Calu3 (cell line): ENCODE data around the gene LANCL2. TPM values are rescaled to one million over a fixed set of nuclear protein-coding genes. Genes with fewer than 3 reads are reported as not detected.

Source experiments
- BruUV-seq: library from RNA; stranded (reverse); fragments of 400-500 nt; replicated peaks from 2 replicates; lab custom pipeline; 2021; lab: Mats Ljungman, UMichigan
- CTCF ChIA-PET: fragments of 300-600 bp; sonication (Branson Sonifier 250); formaldehyde crosslinking; loops from one replicate; lab custom pipeline; 2022; ENCODE audit warnings: antibody characterized with exemption; lab: Charles Lee
- DNase-seq: peaks from one replicate; pipeline ENCODE4 v3.0.0; 2022
- H3K27ac Mint-ChIP-seq: one replicate; pipeline ENCODE4 v1.8.0; 2022; ENCODE audit warnings: mixed read lengths; ENCODE audit not compliant: unreplicated experiment
- H3K27me3 Mint-ChIP-seq: one replicate; pipeline ENCODE4 v1.8.0; 2022; ENCODE audit warnings: mixed read lengths; ENCODE audit not compliant: unreplicated experiment
- H3K36me3 Mint-ChIP-seq: one replicate; pipeline ENCODE4 v1.8.0; 2022; ENCODE audit warnings: mild to moderate bottlenecking, moderate library complexity, mixed read lengths; ENCODE audit not compliant: insufficient read depth, unreplicated experiment
- H3K4me1 Mint-ChIP-seq: one replicate; pipeline ENCODE4 v1.8.0; 2022; ENCODE audit warnings: mild to moderate bottlenecking, low read depth, mixed read lengths; ENCODE audit not compliant: unreplicated experiment
- H3K4me3 Mint-ChIP-seq: one replicate; pipeline ENCODE4 v1.8.0; 2022; ENCODE audit warnings: mild to moderate bottlenecking, low read depth, moderate library complexity, mixed read lengths; ENCODE audit not compliant: unreplicated experiment
- H3K9me3 Mint-ChIP-seq: one replicate; pipeline ENCODE4 v1.8.0; 2022; ENCODE audit warnings: low read depth, mixed read lengths; ENCODE audit not compliant: unreplicated experiment
- intact Hi-C: fragments of 100-400 bp; cut with micrococcal nuclease; formaldehyde crosslinking; loops from one replicate; pipeline ENCODE4 v1.10.0; 2022; ENCODE audit not compliant: unreplicated experiment
- total RNA-seq: library from RNA; stranded (reverse); gene quantifications from 2 replicates; pipeline ENCODE4 v1.2.3, GENCODE V29; 2022
- TF ChIP-seq, protein P1 (sequence below): fragments of 200-600 bp; IDR thresholded peaks from one replicate; pipeline ENCODE4 v1.8.0; 2022; ENCODE audit warnings: antibody characterized with exemption; ENCODE audit not compliant: unreplicated experiment

Gene LANCL2
- total RNA-seq, 1 experiment from 2014 or later = 15.7 TPM

DNA sequence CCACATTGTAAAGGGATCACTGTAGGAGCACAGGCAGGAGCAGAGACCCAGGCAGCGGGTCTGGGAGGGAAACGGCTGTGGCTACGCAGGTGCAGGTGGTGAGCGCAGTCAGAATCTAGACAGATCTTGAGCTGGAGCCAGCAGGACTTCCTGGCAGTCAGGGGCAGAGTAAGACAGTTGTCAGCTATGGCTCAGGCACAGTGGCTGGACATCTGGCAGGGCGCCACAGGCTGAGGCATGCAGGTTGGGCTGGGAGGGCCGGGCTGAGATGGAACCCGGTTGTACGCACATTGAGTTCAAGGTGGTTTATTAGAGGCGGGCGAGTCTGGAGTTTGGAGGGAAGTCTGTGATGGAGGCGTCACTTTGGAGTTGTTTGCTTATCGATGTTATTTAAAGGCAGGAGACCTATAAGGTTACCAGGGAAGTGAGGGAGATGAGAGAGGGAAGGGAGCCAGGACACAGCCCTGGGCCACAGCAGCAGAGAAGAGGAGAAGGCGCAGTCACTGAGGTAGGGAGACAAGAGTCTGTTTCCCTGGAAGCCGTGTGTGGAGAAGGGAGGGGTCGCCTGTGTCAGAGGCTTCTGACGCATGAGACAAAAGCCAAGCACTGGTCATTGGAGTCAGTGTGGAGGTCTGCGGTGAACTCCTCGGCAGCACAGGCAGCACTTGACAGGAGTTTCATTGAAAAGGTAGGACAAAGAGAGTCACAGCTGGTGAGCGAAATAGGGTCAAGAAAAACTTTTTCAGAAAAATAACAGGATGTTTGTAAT, 73.8 kb downstream of the LANCL2 start:
- no peaks in the 10 kb centered on the region for H3K9me3 Mint-ChIP-seq
- CTCF ChIA-PET = interaction anchor here (1.6 kb wide), 1 partner anchor 159 kb away, joined by 5 read pairs; no protein-coding TSS in a partner anchor
- no TSS peak for BruUV-seq
- H3K36me3 Mint-ChIP-seq = no peaks in the 10 kb centered on the region
- H3K27ac Mint-ChIP-seq = no peak overlapping the region
- no peaks in the 10 kb centered on the region for H3K27me3 Mint-ChIP-seq
- TF ChIP-seq, protein P1, sequence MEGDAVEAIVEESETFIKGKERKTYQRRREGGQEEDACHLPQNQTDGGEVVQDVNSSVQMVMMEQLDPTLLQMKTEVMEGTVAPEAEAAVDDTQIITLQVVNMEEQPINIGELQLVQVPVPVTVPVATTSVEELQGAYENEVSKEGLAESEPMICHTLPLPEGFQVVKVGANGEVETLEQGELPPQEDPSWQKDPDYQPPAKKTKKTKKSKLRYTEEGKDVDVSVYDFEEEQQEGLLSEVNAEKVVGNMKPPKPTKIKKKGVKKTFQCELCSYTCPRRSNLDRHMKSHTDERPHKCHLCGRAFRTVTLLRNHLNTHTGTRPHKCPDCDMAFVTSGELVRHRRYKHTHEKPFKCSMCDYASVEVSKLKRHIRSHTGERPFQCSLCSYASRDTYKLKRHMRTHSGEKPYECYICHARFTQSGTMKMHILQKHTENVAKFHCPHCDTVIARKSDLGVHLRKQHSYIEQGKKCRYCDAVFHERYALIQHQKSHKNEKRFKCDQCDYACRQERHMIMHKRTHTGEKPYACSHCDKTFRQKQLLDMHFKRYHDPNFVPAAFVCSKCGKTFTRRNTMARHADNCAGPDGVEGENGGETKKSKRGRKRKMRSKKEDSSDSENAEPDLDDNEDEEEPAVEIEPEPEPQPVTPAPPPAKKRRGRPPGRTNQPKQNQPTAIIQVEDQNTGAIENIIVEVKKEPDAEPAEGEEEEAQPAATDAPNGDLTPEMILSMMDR = no peak
- DNase-seq = peak; percentile 41
- H3K4me3 Mint-ChIP-seq = no peak overlapping the region
- intact Hi-C loops = no loop called here
- H3K4me1 Mint-ChIP-seq = no peaks in the 10 kb centered on the region

DNA sequence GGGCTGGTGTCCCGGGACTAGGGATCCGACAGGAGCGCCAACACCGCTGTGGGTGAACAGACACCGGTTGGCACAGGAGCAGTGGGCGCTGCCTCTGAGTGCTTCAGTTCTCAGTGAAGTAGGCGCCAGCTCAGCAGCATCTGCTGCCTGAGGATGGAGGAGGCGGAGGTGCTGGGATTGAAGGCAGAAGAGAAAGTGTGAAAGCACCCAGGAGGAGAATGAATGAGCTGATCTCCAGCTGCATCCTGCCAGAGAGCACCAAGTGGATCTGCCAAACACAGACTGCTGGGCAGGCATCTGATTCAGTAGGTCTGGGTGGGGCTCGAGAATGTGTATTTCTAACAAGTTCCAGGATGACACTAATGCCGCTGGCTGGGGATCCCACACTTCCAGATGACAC, 74.5 kb downstream of the LANCL2 start:
- CTCF ChIA-PET = interaction anchor here (1.6 kb wide), 1 partner anchor 158 kb away, joined by 5 read pairs; no protein-coding TSS in a partner anchor
- DNase-seq = no peak
- no TSS peak for BruUV-seq

DNA sequence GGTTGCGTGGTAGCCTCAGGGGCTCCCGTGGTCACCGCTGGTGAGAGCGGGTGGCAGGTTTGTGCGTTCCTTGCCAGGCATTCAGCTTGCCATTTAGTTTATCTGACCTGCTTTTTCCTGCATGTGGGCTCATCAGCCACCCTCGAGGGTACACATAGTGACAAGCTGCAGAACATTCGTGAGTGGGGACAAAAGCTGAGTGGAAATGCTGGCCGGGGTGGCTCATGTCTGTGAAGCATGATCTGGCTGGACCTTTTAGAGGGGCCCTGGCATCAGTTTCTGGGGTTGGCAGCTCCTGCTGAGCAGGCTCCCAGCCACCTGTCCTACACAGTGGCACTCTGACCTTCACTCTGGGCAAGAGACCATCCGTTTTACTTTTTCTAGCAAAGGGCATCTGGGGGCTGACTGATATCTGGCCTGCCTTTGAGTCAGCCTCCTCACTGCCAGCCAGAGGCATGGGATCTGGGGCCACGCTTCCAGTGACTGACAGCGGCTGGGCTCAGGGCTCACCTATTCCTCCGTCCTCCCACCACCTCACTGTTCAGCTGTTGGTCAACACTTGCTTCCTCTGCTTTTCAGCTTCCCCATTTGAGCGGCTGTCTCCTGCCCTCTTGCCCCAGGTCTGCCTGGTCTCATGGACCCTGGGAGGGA, 75.0 kb downstream of the LANCL2 start:
- Mint-ChIP-seq H3K4me3 (no peak overlapping the region), H3K36me3 (no peaks in the 10 kb centered on the region), H3K27ac (no peak overlapping the region), H3K27me3 (no peaks in the 10 kb centered on the region), H3K4me1 (no peaks in the 10 kb centered on the region), H3K9me3 (no peaks in the 10 kb centered on the region)
- BruUV-seq = no TSS peak
- intact Hi-C loops = no loop called here
- DNase-seq = no peak
- CTCF ChIA-PET = interaction anchor here (1.6 kb wide), 1 partner anchor 158 kb away, joined by 5 read pairs; no protein-coding TSS in a partner anchor
- TF ChIP-seq, protein P1 = no peak

More for the DNA sequence above, 74.5 kb downstream of the LANCL2 start:
- Mint-ChIP-seq H3K4me1 (no peaks in the 10 kb centered on the region), H3K27ac (no peak overlapping the region), H3K4me3 (no peak overlapping the region), H3K36me3 (no peaks in the 10 kb centered on the region), H3K27me3 (no peaks in the 10 kb centered on the region), H3K9me3 (no peaks in the 10 kb centered on the region)
- intact Hi-C loops = no loop called here
- TF ChIP-seq, protein P1 = no peak

DNA sequence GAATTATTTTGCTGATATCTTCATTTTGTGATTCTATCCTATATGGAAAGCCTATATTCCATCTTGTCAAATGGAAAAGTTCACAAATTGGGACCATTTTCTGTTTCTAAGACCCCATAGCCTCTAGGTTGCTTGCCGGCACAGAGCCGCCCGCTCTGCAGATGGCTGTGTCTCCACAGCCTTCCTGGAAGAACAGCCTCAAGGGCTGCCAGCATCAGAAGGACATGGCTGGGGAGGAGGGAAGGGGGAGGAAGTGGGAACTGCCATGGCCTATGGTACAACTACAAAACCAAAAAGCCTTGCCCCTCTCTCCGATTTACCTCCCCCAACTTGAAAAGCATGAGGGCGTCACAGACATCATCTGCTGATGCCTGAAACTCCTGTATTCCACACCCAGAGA, 75.9 kb downstream of the LANCL2 start:
- no peaks in the 10 kb centered on the region for H3K4me1 Mint-ChIP-seq
- no peak overlapping the region for H3K27ac Mint-ChIP-seq
- CTCF ChIA-PET = no interaction called here
- H3K4me3 Mint-ChIP-seq = no peak overlapping the region
- no peaks in the 10 kb centered on the region for H3K27me3 Mint-ChIP-seq
- intact Hi-C loops = no loop called here
- no peaks in the 10 kb centered on the region for H3K36me3 Mint-ChIP-seq
- no TSS peak for BruUV-seq
- no peaks in the 10 kb centered on the region for H3K9me3 Mint-ChIP-seq
- DNase-seq = no peak
- TF ChIP-seq, protein P1 = no peak
